ENCODE results near the gene FXYD5.

- TF ChIP-seq CTCF (IDR thresholded peaks at IDR 0.05; ENCODE audit: low read length) (no peak), EZH2 (IDR thresholded peaks at IDR 0.05; ENCODE audit: borderline replicate concordance, low read length) (no peak)
These were observed 21.6 kb downstream of the FXYD5 start for GRCh38 chr19:35176181-35176570.

Measured in OCI-LY1 (cell line).